SU-DHL-6 (cell line): ENCODE results near the gene CUX1.

Experiments
- EZH2phosphoT487 ChIP-seq: fragments of 200-600 bp; sonication (generic), shearing (Covaris generic); conservative IDR thresholded peaks from 2 replicates; pipeline ENCODE4 v1.6.1; 2018; ENCODE audit warnings: mild to moderate bottlenecking, antibody characterized with exemption, low read length, moderate library complexity, mixed read lengths
- TF ChIP-seq, protein P1 (sequence below): fragments of 200-600 bp; sonication (generic); IDR thresholded peaks from one replicate; pipeline ENCODE4 v1.5.1; 2017; ENCODE audit warnings: antibody characterized with exemption, mild to moderate bottlenecking, low read length, moderate library complexity; ENCODE audit not compliant: insufficient read depth, poor library complexity, severe bottlenecking

DNA sequence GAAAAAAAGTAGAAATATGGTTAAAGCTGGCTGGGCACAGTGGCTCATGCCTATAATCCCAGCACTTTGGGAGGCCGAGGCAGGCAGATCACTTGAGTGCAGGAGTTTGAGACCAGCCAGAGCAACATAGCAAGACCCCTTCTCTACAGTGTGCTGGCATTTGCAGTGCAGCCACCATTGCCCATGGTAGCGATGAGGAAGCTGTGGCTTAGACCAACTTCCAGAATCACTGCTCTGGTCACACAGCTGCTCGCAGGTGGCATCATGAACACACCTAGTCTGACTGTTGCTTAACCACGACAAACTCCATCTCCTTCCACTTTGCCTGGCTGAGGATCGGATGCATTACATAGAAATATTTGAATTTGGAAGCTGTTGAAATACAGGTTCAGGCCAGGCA, 137.1 kb downstream of the CUX1 start:
- TF ChIP-seq, protein P1, sequence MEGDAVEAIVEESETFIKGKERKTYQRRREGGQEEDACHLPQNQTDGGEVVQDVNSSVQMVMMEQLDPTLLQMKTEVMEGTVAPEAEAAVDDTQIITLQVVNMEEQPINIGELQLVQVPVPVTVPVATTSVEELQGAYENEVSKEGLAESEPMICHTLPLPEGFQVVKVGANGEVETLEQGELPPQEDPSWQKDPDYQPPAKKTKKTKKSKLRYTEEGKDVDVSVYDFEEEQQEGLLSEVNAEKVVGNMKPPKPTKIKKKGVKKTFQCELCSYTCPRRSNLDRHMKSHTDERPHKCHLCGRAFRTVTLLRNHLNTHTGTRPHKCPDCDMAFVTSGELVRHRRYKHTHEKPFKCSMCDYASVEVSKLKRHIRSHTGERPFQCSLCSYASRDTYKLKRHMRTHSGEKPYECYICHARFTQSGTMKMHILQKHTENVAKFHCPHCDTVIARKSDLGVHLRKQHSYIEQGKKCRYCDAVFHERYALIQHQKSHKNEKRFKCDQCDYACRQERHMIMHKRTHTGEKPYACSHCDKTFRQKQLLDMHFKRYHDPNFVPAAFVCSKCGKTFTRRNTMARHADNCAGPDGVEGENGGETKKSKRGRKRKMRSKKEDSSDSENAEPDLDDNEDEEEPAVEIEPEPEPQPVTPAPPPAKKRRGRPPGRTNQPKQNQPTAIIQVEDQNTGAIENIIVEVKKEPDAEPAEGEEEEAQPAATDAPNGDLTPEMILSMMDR = no peak
- no peak for TF ChIP-seq EZH2phosphoT487
